Measurements from ENCODE around the gene C2orf92.

Gene C2orf92

DNA sequence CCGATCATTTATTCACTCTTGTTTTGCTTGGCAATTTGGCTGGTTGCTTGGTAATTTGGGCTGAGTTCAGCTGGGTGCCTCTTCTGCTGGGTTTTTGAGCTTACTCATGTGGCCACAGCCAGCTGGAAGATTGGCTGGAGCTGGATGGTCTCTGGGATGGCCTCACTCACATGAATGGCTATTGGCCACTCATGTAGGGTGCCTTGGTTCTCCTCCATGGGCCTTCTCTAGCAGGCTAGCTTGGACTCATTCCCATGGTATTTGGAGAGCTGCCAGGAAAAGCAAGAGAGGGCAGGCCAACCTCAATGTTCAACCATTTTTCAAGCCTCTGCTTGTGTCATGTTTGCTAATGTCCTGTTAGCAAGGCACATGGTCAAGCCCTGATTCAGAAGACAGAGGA is 60.7 kb downstream of the C2orf92 start:
- DNase-seq (ENCODE audit: low spot score): no peak

DNA sequence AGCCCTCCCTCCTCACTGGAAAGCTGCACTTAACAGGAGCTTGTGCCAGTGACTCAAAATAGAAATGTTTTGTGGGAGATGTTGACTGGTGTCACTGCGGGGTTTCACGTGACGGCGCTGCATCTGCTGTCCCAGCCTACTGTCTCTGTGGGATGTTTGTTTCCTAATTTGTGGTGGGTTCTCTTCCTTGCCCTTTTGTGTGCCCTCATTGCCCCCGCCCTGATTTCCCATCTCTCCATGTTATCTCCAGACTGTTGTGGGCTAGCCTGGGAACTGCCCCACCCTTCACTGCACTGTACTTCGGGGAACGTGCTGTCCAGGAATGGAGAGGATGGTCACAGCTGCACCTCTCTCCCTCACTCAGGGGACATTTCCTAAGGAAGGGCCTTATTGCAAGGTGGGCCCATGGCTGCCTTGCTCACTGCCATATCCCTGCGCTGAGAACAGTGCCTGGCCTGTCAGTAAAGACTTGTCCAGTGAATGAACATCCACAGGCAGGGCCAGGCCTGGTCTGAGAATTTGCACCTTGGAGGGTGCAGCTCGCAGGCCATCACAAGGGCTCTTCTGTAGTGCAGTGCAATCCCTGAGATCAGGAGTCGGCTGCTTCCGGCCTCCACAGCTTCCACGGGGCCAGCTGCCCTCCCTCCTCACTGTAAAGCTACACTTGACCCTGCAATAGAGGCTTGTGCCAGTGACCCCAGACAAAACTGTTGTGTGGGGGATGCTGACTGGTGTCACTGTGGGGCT is 61.9 kb downstream of the C2orf92 start:
- no peak for DNase-seq (ENCODE audit: low spot score)

DNA sequence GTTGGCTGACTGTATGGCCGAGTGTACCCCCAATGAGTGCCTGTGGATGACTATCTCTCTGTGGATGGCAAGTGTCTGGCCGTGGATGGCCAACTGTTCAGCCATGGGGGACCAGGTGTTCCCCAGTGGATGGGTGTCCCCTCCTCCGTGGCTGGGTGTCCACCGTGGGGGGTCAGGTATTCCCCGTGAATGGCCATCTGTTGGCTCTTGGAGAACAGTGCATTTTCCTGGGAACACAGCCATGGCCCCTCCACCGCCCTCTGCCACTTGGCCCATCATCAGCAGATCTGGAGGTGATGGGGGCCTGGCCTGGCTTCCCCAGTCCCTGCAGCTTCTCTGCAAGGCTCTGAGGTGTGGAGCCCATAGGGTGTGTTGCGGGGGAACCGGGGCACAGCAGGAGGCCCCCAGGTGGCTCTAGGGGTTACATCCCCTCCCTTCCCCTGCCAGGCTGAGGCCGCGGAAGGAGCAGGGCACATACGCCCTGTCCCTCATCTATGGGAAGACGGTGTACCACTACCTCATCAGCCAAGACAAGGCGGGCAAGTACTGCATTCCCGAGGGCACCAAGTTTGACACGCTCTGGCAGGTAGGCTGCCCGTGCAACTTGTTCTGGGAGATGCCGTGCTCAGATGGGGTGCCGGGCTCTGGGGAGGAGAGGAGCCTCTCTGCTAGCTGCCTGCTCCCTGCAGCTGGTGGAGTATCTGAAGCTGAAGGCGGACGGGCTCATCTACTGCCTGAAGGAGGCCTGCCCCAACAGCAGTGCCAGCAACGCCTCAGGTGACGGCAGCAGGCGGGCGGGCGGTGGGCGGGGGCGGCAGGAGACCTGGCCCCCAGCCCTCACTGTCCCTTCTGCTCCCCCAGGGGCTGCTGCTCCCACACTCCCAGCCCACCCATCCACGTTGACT is 63.2 kb downstream of the C2orf92 start:
- no peak for DNase-seq (ENCODE audit: low spot score)

DNA sequence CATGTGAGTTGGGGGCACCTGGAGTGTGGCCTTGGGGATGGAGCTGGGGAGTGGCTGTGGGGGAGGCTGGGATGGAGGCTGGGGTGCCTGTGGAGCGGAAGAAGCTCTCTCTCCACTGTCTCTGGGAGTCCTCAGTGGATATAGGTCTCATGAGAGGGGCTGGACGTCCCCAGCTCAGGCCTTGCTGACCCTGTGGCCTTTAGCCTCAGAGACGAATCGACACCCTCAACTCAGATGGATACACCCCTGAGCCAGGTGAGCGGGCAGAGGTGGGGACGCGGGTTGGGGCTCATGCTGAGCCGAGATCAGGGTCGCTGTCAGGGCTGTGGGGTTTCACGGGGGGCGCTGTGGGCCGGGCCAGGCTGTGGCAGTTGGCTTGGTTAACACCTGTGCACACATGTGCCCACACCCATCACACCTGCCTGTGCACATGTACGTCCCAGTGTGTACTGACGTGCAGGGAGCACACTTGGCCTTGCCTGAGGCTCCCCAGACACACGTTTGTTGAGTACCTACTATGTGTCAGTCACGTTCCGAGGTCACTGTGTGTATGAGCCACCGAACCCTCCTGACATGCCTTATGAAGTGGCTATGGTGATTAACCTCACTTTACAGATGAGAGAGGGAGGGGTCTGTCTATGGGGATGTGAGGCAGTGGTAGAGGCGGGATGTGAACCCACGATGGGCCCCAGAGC is 64.0 kb downstream of the C2orf92 start:
- no peak for DNase-seq (ENCODE audit: low spot score)

DNA sequence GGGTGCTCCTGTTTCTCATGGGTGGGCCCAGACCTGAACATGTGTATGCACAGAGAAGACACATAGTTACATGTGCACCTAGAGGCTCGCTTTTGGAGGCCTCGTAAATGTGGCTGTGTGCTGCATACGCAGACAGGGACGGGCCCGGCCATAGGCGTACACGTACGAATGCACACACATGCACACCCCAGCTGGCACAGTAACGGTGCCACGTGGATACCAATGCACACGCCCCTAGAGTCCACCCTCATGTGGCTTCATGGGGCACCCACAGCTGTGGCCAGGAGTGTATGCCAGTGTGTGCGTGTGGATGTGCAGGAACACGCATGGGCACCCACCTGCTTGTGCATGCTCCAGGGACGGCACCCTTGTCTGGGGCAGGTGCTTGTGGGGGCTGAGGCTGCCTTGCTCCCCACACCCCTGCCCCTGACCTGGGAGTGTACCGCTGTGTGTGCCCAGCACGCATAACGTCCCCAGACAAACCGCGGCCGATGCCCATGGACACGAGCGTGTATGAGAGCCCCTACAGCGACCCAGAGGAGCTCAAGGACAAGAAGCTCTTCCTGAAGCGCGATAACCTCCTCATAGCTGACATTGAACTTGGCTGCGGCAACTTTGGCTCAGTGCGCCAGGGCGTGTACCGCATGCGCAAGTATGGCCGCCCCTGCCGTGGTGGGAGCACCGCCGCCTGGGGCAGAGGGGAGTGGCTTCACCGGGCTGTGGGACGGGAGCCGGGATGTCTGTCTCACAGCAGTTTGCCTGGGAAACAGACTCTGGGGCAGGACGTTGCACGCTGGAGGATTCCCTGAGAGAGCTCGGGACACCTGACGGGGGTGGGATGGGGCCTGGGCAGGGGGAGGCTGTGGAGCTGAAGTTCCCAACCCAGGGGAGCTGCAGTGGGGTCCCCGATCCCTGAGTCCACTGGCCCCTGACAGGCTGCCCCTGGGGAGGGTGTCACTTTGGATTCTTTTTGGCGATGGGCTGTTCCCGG is 64.8 kb downstream of the C2orf92 start:
- no peak for DNase-seq (ENCODE audit: low spot score)

DNA sequence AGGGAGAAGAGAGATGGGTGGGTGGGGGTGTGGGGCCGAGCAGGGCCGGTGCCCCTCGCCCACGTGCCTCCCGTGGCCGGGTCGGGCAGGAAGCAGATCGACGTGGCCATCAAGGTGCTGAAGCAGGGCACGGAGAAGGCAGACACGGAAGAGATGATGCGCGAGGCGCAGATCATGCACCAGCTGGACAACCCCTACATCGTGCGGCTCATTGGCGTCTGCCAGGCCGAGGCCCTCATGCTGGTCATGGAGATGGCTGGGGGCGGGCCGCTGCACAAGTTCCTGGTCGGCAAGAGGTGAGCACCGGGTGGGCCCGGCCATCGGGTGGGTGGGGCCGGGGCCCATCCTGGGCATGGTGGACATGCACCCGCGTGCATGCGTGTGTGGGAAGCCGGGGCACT is 65.6 kb downstream of the C2orf92 start:
- DNase-seq (ENCODE audit: low spot score): no peak

DNA sequence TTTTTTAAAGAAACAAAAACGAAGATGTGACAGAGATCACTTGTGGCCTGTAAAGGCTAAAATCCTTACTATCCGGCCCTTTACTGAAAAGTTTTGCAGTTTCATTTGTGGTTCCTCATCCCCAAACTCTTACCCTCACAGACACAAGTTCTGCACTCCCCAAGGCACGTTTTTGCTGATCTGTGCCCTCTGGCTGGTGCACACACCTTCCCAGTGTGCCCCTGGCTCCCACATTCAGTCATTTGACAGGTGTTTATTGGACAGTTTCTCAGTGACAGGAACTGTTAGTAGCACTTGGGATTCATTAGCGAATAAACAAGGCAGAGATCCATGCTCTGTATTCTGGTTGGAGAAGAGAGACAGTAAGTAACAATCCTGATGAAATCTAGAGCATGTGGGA is 66.7 kb downstream of the C2orf92 start:
- no peak for DNase-seq (ENCODE audit: low spot score)

DNA sequence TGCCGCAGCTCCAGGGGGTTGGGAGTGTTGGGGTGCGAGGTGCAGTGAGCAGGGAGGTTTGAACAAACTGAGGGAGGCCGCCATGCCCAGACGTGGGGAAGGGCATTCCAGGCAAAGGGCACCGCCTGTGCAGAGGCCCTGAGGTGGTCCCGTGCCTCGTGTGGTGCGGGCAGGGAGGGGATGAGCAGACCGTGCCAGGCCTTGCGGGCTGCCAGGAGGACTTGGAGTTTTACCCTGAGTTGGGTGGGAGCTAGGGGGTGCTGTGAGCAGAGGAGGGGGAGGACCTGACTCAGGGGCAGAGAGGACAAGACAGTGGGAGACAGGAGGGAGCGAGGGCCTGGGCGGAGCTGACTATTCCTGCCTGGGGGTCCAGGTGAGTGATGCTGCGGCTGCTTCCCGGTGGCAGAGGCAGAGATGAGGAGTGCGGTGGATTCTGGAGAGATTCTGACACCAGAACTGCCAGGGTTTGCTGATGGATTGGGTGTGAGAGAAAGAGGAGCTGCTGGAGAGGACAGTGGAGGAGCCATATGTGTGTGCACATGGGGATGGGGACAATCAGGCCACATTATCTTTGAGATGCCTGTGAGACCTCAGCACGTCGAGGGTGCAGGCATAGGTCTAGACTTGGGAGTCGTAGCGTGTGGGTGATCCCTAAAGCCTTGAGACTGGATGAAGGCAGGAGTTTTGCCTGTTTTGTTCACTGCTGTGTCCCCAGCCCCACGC is 67.3 kb downstream of the C2orf92 start:
- no peak for DNase-seq (ENCODE audit: low spot score)

DNA sequence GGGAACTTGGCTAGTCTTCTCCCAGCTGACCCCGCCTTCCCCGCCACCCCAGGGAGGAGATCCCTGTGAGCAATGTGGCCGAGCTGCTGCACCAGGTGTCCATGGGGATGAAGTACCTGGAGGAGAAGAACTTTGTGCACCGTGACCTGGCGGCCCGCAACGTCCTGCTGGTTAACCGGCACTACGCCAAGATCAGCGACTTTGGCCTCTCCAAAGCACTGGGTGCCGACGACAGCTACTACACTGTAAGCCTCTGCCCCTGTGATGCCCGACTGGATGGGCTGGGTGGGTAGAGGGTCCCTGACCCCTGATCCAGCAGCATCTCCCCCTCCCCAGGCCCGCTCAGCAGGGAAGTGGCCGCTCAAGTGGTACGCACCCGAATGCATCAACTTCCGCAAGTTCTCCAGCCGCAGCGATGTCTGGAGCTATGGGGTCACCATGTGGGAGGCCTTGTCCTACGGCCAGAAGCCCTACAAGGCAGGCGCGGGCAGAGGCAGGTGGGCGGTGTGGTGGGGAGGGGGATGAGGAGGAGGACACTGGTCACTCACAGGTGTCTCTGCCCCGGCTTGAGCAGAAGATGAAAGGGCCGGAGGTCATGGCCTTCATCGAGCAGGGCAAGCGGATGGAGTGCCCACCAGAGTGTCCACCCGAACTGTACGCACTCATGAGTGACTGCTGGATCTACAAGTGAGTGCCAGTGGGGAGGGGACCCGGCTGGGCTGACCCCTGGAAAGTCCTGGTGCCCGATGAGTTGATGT is 68.1 kb downstream of the C2orf92 start:
- no peak for DNase-seq (ENCODE audit: low spot score)

DNA sequence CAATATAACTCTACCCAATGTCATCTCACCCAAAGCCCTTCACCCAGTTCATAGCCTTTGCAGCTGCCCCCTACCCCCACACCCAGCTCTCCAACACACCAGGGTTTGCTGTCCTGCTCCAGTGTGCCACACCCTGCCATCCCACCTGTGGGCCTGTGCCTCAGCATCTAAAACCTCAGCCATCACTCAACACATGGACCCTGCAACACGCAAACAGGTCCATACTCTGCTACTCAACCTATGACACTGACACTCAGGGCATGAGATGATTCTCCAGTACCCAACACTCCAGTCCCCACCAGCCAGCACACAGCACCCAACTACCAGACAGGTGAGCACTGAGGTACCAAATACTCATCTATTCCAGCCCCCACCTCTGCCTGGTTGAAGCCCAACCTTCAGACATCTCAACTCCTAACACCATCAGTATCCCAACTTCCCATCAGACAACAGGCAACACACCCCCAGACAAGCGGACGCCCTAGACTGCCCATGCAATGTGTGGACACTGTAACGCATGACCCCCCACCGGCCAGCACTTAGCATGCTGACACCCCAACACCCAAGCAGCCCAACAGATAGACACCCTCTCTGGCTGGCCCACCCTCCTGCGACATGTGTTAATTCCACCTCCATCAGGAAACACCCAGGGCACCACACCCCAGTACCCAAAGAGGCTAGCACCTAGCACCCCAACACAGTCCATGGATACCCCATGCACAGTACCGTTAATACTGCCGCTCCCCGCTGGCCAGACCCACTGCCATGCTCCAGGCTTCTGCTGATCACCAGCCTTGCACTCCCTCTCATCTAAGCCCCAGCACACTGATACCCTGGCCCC is 68.9 kb downstream of the C2orf92 start:
- DNase-seq (ENCODE audit: low spot score): no peak

DNA sequence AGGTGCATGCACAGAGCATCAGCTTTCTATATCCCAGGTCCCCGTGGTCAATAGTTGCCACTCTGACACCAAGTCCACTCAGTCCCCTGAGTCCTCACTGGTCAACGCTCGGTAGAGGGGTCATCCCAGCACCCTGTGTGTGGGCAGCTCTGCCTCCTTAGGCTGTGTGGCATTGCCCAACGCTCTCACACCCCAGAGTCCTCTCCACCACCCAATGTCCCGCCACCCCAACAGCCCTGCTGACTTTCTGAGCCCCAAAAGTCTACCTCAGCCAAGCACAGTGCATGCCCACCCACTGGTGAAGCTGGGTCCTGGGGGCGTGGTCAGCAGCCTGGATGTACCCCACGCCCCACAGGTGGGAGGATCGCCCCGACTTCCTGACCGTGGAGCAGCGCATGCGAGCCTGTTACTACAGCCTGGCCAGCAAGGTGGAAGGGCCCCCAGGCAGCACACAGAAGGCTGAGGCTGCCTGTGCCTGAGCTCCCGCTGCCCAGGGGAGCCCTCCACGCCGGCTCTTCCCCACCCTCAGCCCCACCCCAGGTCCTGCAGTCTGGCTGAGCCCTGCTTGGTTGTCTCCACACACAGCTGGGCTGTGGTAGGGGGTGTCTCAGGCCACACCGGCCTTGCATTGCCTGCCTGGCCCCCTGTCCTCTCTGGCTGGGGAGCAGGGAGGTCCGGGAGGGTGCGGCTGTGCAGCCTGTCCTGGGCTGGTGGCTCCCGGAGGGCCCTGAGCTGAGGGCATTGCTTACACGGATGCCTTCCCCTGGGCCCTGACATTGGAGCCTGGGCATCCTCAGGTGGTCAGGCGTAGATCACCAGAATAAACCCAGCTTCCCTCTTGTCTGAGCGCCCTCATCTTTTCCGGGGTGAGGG is 69.7 kb downstream of the C2orf92 start:
- DNase-seq (ENCODE audit: low spot score): no peak

DNA sequence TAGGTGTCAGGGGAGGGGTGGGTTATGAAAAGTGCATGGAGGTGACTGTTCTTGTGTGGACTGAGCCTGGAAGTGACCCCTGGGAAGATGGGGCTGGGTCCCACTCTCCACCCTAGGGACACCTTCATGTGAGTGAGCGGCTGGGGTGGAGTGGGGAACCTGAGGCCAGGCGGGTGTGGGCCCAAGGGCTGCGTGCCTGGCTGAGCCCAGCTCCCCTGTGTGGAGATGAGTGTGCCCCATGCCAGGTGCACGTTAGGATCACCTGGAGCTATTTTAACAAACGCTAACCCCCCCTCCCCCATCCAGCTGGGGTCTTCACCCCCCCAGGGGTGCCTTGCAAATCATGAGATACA is 70.4 kb downstream of the C2orf92 start:
- DNase-seq (ENCODE audit: low spot score): no peak

DNA sequence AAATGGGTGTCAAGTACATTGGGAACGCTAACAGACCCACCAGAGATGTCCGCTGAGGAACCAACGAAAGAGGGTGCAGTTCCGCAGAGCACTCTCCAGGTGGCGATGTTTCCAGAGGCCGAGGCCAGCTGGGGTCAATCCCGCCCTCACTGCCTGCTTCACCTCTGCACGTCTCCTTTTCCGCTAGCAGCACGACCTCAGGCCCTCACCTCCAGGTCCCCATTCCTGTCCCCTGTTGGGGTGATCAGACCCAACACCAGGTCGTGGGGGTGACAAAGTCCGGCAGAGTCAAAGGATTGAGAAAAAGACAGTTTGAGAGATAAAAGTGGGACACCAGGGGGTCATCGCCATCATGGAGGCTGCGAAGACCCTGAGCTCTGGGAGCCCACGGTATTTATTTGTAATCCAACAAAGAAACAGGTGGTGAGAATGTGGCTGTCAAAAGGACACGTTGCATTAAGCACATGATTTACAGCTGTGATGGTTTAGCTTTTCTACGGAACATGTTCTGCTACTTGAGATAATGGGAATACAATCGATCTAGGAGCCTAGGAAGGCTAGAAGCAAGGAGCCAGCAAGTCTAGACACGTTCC is 71.2 kb downstream of the C2orf92 start:
- peak; percentile 59 for DNase-seq (ENCODE audit: low spot score)

DNA sequence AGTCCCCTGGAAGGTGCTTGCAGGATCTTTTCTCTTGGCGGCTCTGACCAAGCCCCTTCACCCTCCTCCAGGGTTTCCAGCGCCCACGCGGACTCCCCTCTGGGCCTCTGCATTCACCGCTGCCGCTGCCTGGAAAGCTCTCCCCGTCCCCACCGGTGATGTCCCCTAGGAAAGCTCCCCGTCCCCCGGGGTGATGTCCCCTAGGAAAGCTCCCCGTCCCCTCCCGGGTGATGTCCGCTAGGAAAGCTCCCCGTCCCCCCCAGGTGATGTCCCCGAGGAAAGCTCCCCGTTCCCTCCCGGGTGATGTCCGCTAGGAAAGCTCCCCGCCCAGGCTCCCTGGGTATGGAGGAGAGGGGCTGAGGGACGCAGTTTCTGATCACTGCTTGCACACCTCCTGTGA is 71.7 kb downstream of the C2orf92 start:
- DNase-seq (ENCODE audit: low spot score): no peak

DNA sequence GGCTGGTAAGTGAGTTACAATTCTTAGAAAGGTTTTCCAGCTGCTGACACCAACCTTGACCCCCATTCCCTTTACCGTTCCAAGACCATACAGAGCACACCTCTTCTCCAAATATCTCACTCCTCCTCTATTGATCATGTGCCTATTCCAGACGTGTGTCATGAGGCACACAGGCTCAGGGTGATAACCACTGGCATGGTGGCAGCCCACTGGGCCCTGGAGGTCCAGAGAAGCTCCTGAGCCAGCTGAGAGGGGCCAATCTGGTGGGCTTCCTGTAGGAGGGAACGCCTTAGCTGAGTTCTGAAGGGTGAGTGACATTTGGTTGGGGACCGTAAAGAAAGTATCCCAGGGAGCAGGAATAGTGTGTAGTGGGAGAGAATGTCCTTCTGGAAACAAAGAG is 72.2 kb downstream of the C2orf92 start:
- DNase-seq (ENCODE audit: low spot score): no peak

DNA sequence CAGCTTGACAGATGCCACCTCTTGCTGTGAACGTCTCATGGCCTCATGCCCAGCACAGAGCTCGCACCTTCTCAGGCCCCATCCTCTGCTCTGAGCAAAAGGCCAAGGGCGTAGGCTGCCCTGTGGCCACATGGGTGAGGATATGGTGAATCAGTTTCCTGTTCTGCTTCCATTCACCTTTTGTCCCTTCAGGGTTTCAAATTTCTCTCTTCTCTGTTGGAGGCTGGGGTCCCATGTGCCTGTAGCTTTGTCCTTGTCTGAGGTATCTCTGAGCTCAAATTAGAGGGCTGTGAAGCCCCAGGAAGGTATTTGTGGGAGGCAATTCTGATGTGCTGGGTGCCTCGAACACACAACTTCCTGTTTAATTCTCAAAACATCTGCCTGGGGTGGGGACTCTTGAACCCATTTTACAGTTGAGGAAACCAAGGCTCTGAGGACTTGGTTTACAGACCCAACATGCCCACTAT is 72.9 kb downstream of the C2orf92 start:
- DNase-seq (ENCODE audit: low spot score): no peak

DNA sequence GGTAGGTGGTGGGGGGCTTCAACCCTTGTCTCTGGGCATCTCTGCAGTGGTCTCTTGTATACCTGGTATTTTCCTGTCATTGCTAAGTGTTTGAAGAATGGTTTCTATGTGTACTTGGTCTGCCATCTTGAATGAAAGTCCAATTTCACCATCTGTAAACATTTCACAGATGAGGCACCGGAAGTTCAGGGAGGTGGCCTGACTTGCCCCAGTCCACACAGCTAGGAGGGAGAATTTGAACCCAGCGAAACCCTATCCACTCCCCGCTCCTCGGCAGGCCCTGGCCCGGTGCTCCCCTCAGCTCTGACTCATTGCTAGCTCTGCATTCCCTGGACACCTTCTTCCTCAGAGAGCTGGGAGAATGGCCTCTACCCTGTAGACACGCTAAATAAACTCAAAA is 74.4 kb downstream of the C2orf92 start:
- no peak for DNase-seq (ENCODE audit: low spot score)

Measured in hepatic stellate cell (primary cell).